ENCODE results near the gene OR51D1.

Gene OR51D1

DNA sequence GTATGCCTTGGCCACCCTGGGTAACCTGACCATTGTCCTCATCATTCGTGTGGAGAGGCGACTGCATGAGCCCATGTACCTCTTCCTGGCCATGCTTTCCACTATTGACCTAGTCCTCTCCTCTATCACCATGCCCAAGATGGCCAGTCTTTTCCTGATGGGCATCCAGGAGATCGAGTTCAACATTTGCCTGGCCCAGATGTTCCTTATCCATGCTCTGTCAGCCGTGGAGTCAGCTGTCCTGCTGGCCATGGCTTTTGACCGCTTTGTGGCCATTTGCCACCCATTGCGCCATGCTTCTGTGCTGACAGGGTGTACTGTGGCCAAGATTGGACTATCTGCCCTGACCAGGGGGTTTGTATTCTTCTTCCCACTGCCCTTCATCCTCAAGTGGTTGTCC is 2.7 kb downstream of the OR51D1 start:
- CTCF ChIA-PET: no interaction called here
- POLR2A ChIA-PET: no interaction called here
- no peak for DNase-seq (ENCODE audit: extremely low spot score)
- TF ChIP-seq SP1 (IDR thresholded peaks at IDR 0.05) (no peak), HDGF (IDR thresholded peaks at IDR 0.05; ENCODE audit: borderline replicate concordance) (no peak), FOXA1 (IDR thresholded peaks at IDR 0.05) (no peak)

DNA sequence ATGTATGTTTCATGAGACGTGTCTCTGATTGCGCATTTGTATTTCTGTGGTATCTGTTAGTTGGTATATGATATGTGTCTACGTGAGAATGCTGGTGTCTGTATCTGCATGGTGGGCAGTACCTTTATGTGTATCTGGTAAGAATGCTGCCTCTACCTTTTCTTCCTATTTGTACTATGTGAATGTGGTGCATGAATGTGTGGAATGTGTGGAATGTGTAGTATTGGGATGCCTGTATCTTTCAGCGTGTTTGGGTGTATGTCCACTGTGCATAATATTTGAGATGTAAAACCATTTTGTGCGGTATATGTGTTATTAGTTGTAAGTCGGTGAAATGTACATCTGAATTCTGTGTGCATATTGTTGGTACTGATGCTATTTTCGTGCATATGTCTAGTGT is 4.2 kb downstream of the OR51D1 start:
- ChIA-PET CTCF (no interaction called here), POLR2A (no interaction called here)
- DNase-seq (ENCODE audit: extremely low spot score): no peak
- no peak for TF ChIP-seq BHLHE40 (IDR thresholded peaks at IDR 0.05; ENCODE audit: borderline replicate concordance)
- no peak for TF ChIP-seq ELF4 (IDR thresholded peaks at IDR 0.05)
- TF ChIP-seq FOXA1 (IDR thresholded peaks at IDR 0.05): no peak
- TF ChIP-seq FOXM1 (IDR thresholded peaks at IDR 0.05; ENCODE audit: borderline replicate concordance): no peak
- no peak for TF ChIP-seq HDGF (IDR thresholded peaks at IDR 0.05; ENCODE audit: borderline replicate concordance)
- TF ChIP-seq SUZ12 (IDR thresholded peaks at IDR 0.05): no peak
- TF ChIP-seq L3MBTL2 (conservative IDR thresholded peaks at IDR 0.05): no peak
- TF ChIP-seq TARDBP (IDR thresholded peaks at IDR 0.05): no peak
- TF ChIP-seq NFRKB (IDR thresholded peaks at IDR 0.05): no peak
- TF ChIP-seq ZNF384 (IDR thresholded peaks at IDR 0.05): no peak
- TF ChIP-seq FOXK2 (IDR thresholded peaks at IDR 0.05): no peak
- TF ChIP-seq LEF1 (IDR thresholded peaks at IDR 0.05; ENCODE audit: borderline replicate concordance): no peak
- TF ChIP-seq, protein P1, sequence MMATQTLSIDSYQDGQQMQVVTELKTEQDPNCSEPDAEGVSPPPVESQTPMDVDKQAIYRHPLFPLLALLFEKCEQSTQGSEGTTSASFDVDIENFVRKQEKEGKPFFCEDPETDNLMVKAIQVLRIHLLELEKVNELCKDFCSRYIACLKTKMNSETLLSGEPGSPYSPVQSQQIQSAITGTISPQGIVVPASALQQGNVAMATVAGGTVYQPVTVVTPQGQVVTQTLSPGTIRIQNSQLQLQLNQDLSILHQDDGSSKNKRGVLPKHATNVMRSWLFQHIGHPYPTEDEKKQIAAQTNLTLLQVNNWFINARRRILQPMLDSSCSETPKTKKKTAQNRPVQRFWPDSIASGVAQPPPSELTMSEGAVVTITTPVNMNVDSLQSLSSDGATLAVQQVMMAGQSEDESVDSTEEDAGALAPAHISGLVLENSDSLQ (IDR thresholded peaks at IDR 0.05): no peak
- no peak for TF ChIP-seq SP1 (IDR thresholded peaks at IDR 0.05)
- no peak for TF ChIP-seq ARNT (IDR thresholded peaks at IDR 0.05)
- TF ChIP-seq CTBP1 (IDR thresholded peaks at IDR 0.05; ENCODE audit: borderline replicate concordance): no peak

DNA sequence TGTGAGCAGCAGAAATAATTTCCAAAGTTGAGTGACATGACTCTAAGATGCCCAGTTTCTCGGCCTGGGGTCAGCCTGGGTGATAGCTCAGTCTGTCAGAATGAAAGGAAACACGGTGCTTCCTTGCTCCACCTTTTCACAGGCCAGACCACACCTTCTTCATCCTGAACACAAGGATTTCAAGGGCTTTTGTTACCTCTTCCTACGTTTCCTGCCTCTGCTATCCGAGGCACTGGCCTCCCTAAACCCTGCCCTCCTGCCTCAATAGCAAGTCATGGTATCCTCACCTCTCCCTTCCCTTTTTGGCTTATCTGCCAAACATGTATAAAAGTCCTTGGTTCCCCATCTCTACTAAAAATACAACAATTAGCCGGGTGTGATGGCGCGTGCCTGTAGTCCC is 4.8 kb downstream of the OR51D1 start:
- TF ChIP-seq CTBP1 (IDR thresholded peaks at IDR 0.05; ENCODE audit: borderline replicate concordance): no peak
- DNase-seq (ENCODE audit: extremely low spot score): no peak
- POLR2A ChIA-PET: no interaction called here
- CTCF ChIA-PET: no interaction called here

DNA sequence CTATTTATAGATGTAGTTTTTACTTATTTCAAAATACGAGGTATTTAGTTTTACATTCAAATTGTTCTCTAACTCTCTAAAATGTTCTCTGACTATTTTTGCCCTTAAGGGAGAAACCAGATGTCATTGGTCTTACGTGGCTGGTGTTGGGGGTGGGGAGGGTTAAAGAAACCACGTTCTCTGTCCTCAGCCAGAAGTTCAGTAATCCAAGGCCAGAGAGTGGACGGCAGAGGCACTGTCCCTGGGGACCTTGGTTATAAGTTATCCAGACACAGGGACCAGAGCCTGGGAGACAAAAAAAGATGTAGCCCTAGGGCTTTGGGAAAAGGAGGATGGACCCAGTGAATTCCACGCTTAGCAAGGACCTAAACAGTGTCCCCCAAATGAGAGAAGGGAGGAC is 5.8 kb downstream of the OR51D1 start:
- POLR2A ChIA-PET: no interaction called here
- DNase-seq (ENCODE audit: extremely low spot score): no peak
- TF ChIP-seq FOXA1 (IDR thresholded peaks at IDR 0.05): no peak
- TF ChIP-seq SUZ12 (IDR thresholded peaks at IDR 0.05): no peak
- TF ChIP-seq L3MBTL2 (conservative IDR thresholded peaks at IDR 0.05): no peak
- no peak for TF ChIP-seq LEF1 (IDR thresholded peaks at IDR 0.05; ENCODE audit: borderline replicate concordance)
- no peak for TF ChIP-seq TARDBP (IDR thresholded peaks at IDR 0.05)
- TF ChIP-seq BHLHE40 (IDR thresholded peaks at IDR 0.05; ENCODE audit: borderline replicate concordance): no peak
- TF ChIP-seq ARNT (IDR thresholded peaks at IDR 0.05): no peak
- no peak for TF ChIP-seq SP1 (IDR thresholded peaks at IDR 0.05)
- no peak for TF ChIP-seq ZNF384 (IDR thresholded peaks at IDR 0.05)
- TF ChIP-seq, protein P1 (IDR thresholded peaks at IDR 0.05): no peak
- TF ChIP-seq FOXK2 (IDR thresholded peaks at IDR 0.05): no peak
- no peak for TF ChIP-seq FOXM1 (IDR thresholded peaks at IDR 0.05; ENCODE audit: borderline replicate concordance)
- no peak for TF ChIP-seq NFRKB (IDR thresholded peaks at IDR 0.05)
- TF ChIP-seq HDGF (IDR thresholded peaks at IDR 0.05; ENCODE audit: borderline replicate concordance): no peak
- TF ChIP-seq ELF4 (IDR thresholded peaks at IDR 0.05): no peak
- CTCF ChIA-PET: no interaction called here

DNA sequence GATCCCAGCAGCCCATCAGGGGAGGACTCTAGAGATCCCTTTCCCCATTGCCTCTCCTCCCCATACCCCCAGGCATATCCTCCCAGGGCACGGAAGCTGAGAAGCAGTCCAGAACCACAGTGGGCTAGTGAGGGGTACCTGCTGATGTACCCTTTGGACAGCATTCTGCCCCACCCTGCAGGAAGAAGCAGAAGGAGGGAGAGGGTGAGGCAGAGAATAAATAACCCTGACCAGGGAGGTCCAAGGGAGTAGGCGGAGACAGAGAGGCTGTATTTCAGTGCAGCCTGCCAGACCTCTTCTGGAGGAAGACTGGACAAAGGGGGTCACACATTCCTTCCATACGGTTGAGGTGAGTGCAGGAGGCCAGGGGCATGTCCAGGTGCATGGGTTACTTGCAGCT is 6.4 kb downstream of the OR51D1 start, which contains the start of gene OR51E1:
Gene OR51E1 (plus strand): TSS at position 301 of the 400 bp plus-strand sequence. CDS start 8,545 bp downstream, outside the sequence.
- TF ChIP-seq, protein P1 (IDR thresholded peaks at IDR 0.05): no peak
- TF ChIP-seq FOXA1 (IDR thresholded peaks at IDR 0.05): no peak
- TF ChIP-seq ZNF384 (IDR thresholded peaks at IDR 0.05): no peak
- no peak for TF ChIP-seq SP1 (IDR thresholded peaks at IDR 0.05)
- no peak for TF ChIP-seq NFRKB (IDR thresholded peaks at IDR 0.05)
- TF ChIP-seq L3MBTL2 (conservative IDR thresholded peaks at IDR 0.05): no peak
- no peak for TF ChIP-seq SUZ12 (IDR thresholded peaks at IDR 0.05)
- TF ChIP-seq ARNT (IDR thresholded peaks at IDR 0.05): no peak
- no peak for TF ChIP-seq FOXK2 (IDR thresholded peaks at IDR 0.05)
- TF ChIP-seq TARDBP (IDR thresholded peaks at IDR 0.05): no peak
- no peak for TF ChIP-seq FOXM1 (IDR thresholded peaks at IDR 0.05; ENCODE audit: borderline replicate concordance)
- TF ChIP-seq BHLHE40 (IDR thresholded peaks at IDR 0.05; ENCODE audit: borderline replicate concordance): no peak
- TF ChIP-seq HDGF (IDR thresholded peaks at IDR 0.05; ENCODE audit: borderline replicate concordance): no peak
- no peak for TF ChIP-seq CTBP1 (IDR thresholded peaks at IDR 0.05; ENCODE audit: borderline replicate concordance)
- no peak for TF ChIP-seq LEF1 (IDR thresholded peaks at IDR 0.05; ENCODE audit: borderline replicate concordance)
- POLR2A ChIA-PET: no interaction called here

DNA sequence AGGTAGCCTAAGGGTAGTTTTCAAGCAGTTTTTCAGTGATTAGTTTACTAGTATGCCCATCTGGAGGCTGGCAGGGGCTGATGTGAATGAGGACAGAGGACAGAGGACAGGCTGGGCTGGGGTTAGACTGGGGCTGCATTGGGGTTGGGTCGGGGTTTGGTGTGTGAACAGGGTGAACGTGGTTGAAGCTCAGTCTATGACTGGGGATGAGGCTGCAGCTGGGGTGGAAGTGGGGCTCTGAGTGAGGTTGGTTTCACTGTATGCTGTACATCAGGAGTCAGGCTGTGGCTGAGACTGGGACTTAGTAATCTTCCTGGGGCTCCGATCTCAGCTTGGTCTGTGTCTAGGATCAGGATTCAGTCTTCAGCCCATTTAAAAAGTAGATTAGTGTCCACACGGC is 7.0 kb downstream of the OR51D1 start:
- ChIA-PET CTCF (no interaction called here), POLR2A (no interaction called here)
- no peak for TF ChIP-seq BHLHE40 (IDR thresholded peaks at IDR 0.05; ENCODE audit: borderline replicate concordance)
- TF ChIP-seq HDGF (IDR thresholded peaks at IDR 0.05; ENCODE audit: borderline replicate concordance): no peak
- no peak for TF ChIP-seq FOXK2 (IDR thresholded peaks at IDR 0.05)
- no peak for TF ChIP-seq ZNF384 (IDR thresholded peaks at IDR 0.05)
- no peak for TF ChIP-seq ARNT (IDR thresholded peaks at IDR 0.05)
- TF ChIP-seq LEF1 (IDR thresholded peaks at IDR 0.05; ENCODE audit: borderline replicate concordance): no peak
- TF ChIP-seq SP1 (IDR thresholded peaks at IDR 0.05): no peak
- no peak for TF ChIP-seq ELF4 (IDR thresholded peaks at IDR 0.05)
- no peak for TF ChIP-seq FOXM1 (IDR thresholded peaks at IDR 0.05; ENCODE audit: borderline replicate concordance)
- TF ChIP-seq TARDBP (IDR thresholded peaks at IDR 0.05): no peak
- TF ChIP-seq, protein P1 (IDR thresholded peaks at IDR 0.05): no peak
- TF ChIP-seq NFRKB (IDR thresholded peaks at IDR 0.05): no peak
- no peak for TF ChIP-seq SUZ12 (IDR thresholded peaks at IDR 0.05)
- TF ChIP-seq CTBP1 (IDR thresholded peaks at IDR 0.05; ENCODE audit: borderline replicate concordance): no peak
- TF ChIP-seq L3MBTL2 (conservative IDR thresholded peaks at IDR 0.05): no peak
- TF ChIP-seq FOXA1 (IDR thresholded peaks at IDR 0.05): no peak
- no peak for DNase-seq (ENCODE audit: extremely low spot score)

More for the DNA sequence above, 6.4 kb downstream of the OR51D1 start, which contains the start of gene OR51E1:
- CTCF ChIA-PET: no interaction called here
- no peak for DNase-seq (ENCODE audit: extremely low spot score)

Data from HEK293T (cell line).